HG03175 (cell line): ENCODE data around the gene MTA3.
A peak's percentile ranks its signal among the peaks of the same experiment; 100 is the strongest.

ENCODE experiments used
- ATAC-seq: cut with Tn5 transposase; IDR thresholded peaks from one replicate; pipeline ENCODE4 v1.9.1; 2021; ENCODE audit warnings: mild to moderate bottlenecking, moderate library complexity; ENCODE audit not compliant: unreplicated experiment

Gene MTA3

GRCh38 chr2:42781181-42781580, 212.7 kb downstream of the MTA3 start:
- no peak for ATAC-seq

- no peak for ATAC-seq
These were observed 215.1 kb downstream of the MTA3 start for GRCh38 chr2:42783511-42783910.

GRCh38 chr2:42784204-42784880, 215.9 kb downstream of the MTA3 start:
- ATAC-seq: no peak

GRCh38 chr2:42786561-42787345, 218.3 kb downstream of the MTA3 start:
- no peak for ATAC-seq

GRCh38 chr2:42787424-42787787, 219.0 kb downstream of the MTA3 start:
- no peak for ATAC-seq

GRCh38 chr2:42787788-42788477, 219.5 kb downstream of the MTA3 start:
- ATAC-seq: no peak

- no peak for ATAC-seq
These were observed 220.0 kb downstream of the MTA3 start for GRCh38 chr2:42788478-42788793.

- no peak for ATAC-seq
These were observed 220.4 kb downstream of the MTA3 start for GRCh38 chr2:42788882-42789281.

- no peak for ATAC-seq
These were observed 221.3 kb downstream of the MTA3 start for GRCh38 chr2:42789751-42790150.

GRCh38 chr2:42791606-42792005, 223.2 kb downstream of the MTA3 start:
- ATAC-seq: no peak

- ATAC-seq: peak; percentile 34
These were observed 223.7 kb downstream of the MTA3 start for GRCh38 chr2:42792087-42792582.

GRCh38 chr2:42792583-42793333, 224.3 kb downstream of the MTA3 start, which contains the start of gene HAAO:
Gene HAAO (minus strand): TSS chr2:42792583. CDS start chr2:42792536, 47 bp downstream.
- ATAC-seq: peak; percentile 41

- no peak for ATAC-seq
These were observed 225.2 kb downstream of the MTA3 start for GRCh38 chr2:42793334-42794270.

- ATAC-seq: no peak
These were observed 226.0 kb downstream of the MTA3 start for GRCh38 chr2:42794271-42795046.

- no peak for ATAC-seq
These were observed 226.8 kb downstream of the MTA3 start for GRCh38 chr2:42795275-42795674.

GRCh38 chr2:42795841-42796301, 227.4 kb downstream of the MTA3 start:
- ATAC-seq: no peak

- no peak for ATAC-seq
These were observed 228.2 kb downstream of the MTA3 start for GRCh38 chr2:42796427-42797248.

GRCh38 chr2:42797281-42797680, 228.8 kb downstream of the MTA3 start:
- no peak for ATAC-seq
